Mesangial cell (primary cell): Measurements from ENCODE around the gene SYNE3. TPM values are rescaled to one million over a fixed set of nuclear protein-coding genes. Genes with fewer than 3 reads are reported as not detected.

Experiments
- total RNA-seq: library from RNA; depleted of rRNA; stranded (reverse); fragments of >200 nt; gene quantifications from 2 replicates; pipeline ENCODE4 v1.2.3, GENCODE V29; 2015

SYNE3 gene, protein sequence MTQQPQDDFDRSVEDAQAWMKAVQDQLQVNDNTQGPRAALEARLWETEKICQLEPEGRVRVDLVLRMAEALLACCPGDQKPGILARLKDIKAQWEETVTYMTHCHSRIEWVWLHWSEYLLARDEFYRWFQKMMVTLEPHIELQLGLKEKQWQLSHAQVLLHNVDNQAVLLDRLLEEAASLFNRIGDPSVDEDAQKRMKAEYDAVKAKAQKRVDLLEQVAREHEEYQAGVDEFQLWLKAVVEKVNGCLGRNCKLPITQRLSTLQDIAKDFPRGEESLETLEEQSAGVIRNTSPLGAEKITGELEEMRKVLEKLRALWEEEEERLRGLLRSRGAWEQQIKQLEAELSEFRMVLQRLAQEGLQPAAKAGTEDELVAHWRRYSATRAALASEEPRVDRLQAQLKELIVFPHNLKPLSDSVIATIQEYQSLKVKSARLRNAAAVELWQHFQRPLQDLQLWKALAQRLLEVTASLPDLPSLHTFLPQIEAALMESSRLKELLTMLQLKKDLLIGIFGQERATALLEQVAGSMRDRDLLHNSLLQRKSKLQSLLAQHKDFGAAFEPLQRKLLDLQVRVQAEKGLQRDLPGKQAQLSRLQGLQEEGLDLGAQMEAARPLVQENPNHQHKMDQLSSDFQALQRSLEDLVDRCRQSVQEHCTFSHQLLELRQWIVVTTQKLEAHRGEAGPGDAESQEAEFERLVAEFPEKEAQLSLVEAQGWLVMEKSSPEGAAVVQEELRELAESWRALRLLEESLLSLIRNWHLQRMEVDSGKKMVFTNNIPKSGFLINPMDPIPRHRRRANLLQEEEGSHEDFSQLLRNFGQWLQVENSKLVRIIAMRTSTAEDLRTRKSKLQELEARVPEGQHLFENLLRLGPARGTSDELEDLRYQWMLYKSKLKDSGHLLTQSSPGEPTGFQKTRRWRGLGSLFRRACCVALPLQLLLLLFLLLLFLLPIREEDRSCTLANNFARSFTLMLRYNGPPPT
- 1.1 TPM in 2 replicates for total RNA-seq

GRCh38 chr14:95516554-95517181 lies at the start of gene SYNE3:
SYNE3 (minus strand) TSS chr14:95516650; CDS start chr14:95475821, 40,829 bp downstream.

DNA sequence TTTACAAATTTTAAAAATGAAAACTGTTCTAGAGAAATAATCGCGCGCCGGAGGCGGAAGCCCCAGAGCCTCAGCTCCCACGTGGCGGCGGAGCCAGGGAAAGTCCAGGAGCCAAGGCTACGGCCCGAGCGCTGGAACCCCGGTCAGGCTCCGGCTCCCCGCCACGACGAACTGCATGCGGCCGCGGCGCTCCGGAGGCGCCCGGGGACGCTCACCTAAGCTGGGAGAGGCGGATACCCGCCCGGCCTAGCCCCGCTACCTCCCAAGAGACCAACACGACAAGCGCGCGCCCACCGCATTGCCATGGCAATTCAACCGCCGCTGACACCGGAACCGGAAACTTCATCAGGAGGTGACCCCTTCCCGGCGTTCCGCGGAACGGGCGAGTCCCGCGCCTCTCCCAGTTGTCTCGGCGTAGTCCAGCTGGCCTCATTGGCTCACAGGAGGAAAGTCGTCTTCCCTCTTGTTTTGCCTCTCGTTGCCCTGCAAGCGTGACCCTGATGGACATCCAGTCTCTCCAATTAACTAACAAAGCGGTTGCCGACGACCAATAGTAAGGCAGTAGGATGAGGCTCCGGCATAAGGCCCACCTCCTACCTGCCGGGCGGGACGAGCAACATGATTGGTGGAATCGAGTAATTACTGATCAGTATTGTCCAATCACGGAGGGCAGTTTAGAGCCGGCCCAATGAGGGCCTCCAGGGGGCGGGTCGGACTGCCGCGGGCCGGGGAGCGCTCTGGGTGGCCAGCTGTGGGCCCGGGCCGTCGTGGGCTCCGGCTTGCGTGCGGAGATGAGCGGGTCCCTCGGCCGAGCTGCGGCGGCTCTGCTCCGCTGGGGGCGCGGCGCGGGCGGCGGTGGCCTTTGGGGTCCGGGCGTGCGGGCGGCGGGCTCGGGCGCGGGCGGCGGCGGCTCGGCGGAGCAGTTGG lies 18.1 kb upstream of the SYNE3 start, which contains the start of gene GLRX5:
Gene GLRX5 (plus strand): TSS at position 752 of the 927 bp plus-strand sequence. CDS start 40 bp downstream, at position 792.

Other genes starting within 250 kb of the SYNE3 start
- gene CLMN, start 196.7 kb downstream of the SYNE3 start, total RNA-seq, result 3.4 and 5.3 TPM in 2 replicates
- gene GLRX5, start 18.4 kb upstream of the SYNE3 start, total RNA-seq, result 39.0 and 42.9 TPM in 2 replicates
- gene TCL1B, start 169.8 kb upstream of the SYNE3 start, total RNA-seq, result not detected in 2 replicates
- not detected in 2 replicates for gene TCL1A, start 197.5 kb upstream of the SYNE3 start, total RNA-seq